HG03432 (cell line): ENCODE results near the gene GSTT2B.
A peak's percentile ranks its signal among the peaks of the same experiment; 100 is the strongest.
"Not testable (repeated sequence)": the region's sequence is repeated elsewhere in the genome, so short reads cannot be mapped to it uniquely, and the experiment has no call there.

Experiments used
- ATAC-seq: cut with Tn5 transposase; IDR thresholded peaks from one replicate; pipeline ENCODE4 v1.9.1; 2021; ENCODE audit warnings: mild to moderate bottlenecking, moderate library complexity; ENCODE audit not compliant: unreplicated experiment

The GSTT2B gene

DNA sequence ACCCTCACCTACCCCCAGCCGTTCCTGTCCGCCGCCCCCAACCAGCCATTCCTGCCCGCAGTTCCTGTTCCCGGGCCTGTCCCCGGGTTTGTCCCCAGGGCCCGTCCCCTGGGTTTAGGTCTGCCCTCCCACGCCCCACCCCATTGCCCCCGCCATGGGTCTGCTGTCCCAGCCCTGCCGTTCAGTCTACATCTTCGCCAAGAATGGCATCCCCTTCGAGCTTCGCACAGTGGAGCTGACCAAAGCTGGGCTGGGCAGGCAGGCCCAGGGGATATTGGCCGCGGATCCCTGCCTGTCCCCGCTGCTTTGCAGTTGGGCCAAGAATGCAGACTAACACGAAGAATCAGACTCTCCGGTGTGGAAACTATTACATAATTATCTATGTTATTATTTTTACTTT lies 11.2 kb downstream of the GSTT2B start:
- not testable (repeated sequence) for ATAC-seq

DNA sequence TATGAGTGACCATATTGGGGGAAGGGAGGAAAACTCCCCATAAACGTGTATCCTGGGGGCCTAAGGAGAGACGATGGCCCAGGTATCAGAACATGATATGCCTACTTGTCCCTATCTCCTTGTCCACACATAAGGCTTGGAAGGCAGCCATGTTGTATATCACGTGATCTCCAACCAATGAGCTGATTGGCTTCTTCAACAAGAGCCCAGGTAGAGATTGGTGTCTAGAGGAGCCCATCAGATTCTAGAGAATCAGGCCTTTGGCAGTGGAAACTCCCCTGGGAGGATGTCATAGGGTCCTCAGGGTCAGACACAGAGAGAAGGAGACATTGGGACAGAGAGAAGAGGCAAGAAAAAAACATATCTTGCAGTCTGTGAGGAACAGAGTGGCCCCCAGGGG lies 13.6 kb downstream of the GSTT2B start:
- not testable (repeated sequence) for ATAC-seq

DNA sequence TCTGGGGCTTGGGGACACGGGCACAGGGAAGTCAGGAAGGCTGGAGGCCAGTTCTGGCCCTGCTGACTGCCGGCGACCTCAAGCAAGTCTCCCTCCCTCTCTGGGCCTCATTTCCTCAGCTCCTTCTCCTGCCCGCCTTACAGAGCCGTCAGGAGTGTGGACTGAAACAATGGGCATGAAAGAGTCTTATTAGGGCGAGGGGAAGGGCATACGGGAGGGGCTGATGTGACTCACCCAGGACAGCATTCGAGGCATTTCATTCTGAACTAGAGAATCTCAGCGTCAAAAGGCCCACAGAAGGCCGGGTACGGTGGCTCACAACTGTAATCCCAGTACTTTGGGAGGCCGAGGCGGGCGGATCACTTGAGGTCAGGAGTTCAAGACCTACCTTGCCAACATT lies 20.8 kb downstream of the GSTT2B start:
- ATAC-seq: not testable (repeated sequence)

DNA sequence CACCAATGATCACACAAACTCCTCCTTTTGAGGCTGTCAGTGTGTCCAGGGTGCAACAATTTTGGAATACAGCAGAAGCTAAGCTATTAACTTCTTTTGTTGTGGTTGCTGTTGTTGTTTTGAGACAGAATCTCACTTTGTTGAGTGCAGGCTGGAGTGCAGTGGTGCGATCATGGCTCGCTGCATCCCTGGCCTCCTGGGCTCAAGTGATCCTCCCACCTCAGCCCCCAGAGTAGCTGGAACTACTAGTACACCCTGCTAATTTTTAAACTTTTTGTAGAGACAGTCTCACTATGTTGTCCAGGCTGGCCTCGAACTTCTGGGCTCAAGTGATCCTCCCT lies 22.0 kb downstream of the GSTT2B start:
- no peak for ATAC-seq

DNA sequence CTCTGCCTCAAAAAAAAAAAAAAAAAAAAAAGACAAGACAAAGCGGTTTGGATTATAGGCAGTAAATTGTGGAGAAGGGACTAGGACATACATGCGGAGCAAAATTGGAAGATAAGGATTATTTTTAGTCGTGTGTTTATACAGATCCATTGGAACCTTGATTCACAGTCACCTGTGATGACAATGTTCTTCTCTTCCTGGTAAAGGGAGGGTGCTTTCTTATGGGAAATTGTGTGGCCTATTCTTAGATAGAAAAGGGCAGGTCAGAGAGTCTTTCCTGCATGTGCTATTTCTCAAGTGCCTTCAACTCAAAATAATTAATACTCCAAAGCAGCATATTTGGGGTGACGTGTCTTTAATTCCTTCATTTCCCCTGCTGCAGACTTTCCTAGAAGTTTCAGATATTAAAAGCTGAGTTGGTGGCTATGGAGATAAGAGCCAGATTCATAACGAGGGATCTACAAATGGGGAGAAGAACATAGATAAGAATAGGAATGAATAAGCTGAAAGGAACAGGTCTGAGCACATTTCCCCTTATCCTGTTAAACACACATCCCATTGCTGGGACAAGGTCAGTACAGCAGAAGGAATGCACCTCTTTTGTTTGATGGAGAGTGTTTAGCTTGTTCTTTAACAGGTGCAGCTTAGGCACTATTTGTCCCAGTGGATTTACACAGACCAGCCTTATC lies 22.5 kb downstream of the GSTT2B start:
- no peak for ATAC-seq

DNA sequence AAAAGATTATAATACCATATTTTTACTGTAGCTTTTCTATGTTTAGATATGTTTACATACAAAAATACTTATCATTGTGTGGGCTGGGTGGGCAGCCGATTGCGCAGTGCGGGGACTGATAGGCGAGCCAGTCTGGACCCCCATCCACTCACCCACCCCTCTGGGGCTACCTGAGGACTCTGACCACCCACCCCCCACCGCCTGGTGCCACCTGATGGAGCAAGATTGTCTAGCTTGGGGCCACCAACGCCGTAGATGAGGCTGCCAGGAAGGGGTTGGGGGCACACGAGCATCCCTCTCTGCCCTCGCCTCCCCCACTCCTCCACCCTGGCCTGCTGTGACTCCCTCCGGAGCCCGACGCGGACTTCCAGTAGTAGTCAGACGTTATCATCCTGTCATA lies 34.4 kb downstream of the GSTT2B start:
- ATAC-seq: no peak

DNA sequence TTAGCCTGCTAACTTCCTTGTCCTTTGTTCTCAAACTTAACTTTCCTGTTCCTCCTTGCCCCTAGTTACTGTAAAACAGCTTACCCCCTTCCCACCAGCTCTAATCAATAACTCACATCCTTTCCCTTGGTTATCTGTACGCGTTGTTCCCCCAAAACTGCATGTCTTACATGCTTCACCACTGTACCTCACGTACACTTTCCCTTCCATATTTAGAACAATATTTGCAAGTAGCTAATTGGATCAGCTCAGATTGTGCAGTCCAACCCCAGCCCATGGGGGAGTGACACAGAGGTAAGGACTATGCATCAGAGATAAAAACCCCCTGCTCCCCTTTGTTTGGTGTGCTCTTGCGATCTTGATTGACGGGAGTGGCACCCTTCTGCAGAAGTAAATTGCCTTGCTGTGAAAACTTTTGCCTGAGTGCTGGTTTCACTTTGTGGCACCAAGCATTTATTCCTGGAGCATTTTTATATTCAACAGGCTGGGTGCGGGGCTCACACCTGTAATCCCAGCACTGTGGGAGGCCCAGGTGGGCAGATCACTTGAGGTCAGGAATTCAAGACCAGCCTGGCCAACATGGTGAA lies 35.9 kb downstream of the GSTT2B start:
- ATAC-seq: no peak

DNA sequence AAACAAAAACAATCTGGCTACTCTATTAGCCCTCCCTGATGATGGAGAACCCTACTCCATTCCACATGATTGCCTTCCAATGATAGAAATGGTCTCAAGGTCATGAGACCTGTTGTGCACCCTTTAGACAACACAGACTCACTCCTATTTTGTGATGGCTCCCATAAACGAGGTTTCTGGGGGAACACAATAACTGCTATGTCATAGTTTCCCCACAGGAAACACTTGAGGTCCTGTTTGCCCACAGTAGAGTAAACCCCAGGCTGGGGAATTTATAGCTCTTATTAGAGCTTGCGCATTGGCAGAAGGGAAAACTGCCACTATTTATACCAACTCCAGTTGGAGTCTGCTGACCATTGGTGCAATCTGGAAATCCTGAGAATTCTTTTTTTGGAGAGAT lies 38.1 kb downstream of the GSTT2B start:
- ATAC-seq: no peak

DNA sequence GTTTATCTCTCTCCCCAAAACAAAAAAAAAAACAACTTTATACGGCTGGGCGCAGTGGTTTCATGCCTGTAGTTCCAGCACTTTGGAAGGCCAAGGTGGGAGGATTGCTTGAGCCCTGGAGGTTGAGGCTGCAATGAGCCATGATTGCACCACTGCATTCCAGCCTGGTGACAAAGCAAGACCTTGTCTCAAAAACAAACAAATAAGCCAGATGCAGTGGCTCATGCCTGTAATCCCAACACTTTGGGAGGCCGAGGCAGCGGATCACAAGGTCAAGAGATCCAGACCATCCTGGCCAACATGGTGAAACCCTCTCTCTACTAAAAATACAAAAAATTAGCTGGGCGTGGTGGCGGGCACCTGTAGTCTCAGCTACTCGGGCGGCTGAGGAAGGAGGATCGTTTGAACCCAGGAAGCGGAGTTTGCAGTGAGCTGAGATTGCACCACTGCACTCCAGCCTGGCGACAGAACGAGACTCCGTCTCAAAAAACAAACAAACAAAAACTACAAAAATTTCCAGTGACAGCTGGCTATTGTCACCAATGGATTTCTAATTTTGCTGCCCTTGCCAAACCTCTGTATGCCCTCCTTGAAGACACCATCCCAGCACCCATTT lies 39.3 kb downstream of the GSTT2B start:
- not testable (repeated sequence) for ATAC-seq

DNA sequence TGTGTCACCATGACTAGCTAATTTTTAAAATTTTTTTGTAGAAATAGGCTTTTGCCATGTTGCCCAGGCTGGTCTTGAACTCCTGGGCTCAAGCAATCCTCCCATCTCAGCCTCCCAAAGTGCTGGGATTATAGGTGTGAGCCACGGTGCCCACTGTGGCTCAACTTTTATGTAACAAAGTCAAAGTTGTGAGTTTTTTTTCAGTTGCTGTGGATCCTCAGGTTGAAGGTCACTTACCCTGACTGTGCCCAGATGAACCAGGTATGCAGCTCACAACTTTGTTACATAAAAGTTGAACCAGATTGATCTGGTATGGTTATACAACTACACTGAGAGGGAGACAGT lies 40.8 kb downstream of the GSTT2B start:
- ATAC-seq: not testable (repeated sequence)

DNA sequence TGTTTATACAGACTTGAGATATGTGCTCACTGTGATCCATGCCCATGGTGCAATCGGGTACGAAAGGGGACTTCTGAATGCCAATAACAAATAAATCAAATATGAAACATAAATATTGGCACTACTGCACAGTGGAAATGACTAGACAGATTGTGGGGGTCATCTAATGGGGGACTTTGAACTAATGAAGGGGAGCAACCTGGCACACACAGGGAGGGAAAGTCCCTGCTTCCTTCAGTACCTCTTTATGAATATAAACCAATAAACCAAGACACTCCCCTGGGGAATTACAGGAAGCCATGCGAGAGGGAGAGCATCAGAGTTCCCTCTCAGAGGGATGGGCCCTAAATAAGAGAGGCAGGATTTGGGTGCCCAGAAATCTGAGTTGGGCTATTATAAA lies 45.7 kb downstream of the GSTT2B start:
- ATAC-seq: no peak

DNA sequence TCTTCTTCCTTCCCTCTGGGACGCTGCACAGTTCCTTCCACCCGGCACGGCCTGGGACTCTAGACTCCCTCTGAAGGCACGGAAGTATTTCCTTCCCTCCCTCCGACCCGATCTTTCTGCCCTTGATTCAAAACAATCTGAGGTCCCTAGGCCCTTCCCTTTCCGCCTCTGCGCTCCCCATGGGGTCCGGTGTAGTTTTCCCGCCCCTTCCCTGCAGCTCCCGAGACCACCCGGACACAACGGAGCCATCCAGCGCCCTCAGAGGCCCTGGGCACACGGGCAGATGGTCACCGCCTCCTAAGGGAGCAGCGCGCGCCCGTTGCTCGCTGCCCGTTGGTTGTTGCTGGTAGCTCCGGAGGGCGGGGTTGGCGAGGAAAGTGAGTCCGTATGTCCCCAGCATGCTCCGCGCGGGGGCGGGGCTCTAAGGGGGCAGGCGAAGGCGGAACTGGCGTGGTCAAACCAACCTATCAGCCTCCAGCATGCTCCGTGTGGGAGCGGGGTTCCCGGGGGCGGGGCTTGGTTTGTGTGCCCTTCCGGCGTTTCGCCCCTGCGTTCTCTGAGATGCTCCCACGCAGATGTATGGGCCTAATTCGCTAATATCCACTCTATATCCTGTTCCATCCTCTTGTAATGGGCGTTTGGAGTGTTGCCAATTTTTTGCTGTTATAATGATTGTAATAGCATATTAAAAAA lies 47.2 kb downstream of the GSTT2B start:
- peak; percentile 97 for ATAC-seq

DNA sequence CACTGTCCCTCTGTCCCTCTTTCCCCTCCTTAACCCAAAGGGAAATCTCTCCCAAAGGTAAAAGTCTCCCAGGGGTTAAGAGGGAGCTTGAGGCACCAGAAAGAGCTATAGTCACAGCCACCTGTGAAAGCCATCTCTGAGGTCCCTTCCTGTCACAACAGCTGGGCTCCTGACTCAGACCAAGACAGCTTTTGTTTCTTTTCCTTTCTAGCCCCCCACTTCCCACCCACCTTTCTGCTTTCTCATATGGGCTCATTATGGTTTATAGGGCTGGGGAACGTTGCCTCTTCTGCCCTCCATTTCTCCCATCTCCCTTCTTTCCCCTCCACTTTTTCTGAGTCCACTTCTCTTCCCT lies 47.7 kb downstream of the GSTT2B start:
- ATAC-seq: no peak

DNA sequence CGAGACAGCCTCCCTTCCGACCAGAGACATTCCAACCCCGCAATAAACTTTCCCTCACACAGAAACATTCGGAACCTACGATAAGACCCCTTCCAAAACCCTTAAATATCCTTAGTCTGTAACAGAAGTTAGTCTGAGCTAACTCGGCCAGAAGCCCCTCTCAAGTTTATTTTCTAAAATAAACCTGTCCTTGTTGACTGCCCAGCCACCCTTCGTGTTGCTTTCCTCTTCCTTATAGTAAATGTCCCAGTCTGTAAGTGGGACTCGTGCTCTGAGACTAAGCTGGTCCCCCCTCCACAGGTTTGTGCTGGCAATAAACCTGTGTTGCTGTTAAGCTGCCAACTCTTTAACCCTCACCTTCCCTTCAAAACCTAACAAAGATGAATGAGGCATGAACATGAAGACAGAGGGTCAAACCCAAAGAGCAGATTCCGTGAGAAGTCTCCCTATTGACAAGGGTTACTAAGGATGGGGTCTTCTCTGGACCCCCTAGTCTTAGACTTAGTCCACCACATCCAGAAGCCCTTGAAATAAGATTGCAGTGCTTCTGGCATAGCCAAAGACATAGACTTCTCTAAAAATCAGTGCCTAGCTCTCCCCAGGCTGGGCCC lies 48.6 kb downstream of the GSTT2B start:
- ATAC-seq: no peak

DNA sequence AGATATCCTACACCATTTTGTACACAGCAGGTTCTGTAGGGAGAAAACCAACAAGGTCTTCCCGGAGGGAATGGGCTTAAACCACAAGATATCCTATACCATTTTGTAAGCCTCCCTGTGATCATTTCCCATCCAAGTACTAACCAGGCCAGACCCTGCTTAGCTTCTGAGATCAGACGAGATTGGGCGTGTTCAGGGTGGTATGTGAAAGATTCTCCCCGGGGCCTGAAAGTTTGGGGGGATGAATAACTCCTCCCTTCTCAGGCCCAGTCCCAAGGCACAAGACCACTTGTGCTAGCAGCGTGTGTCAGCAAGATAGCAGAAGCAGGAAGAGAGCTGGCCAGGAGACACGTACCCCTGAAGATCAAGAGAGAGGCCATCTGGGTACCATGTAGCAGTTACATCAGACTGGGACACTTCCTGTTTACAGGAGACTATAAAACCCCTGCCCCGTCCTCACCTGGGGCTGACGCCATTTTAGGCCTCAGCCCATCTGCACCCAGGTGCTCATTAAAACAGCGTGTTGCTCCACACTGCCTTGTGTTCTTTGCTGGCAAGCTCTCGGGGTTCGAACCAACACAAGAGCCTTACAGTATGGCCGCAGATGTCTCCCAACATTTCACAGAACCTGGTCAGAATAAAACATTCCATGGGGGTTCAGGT lies 49.5 kb downstream of the GSTT2B start:
- ATAC-seq: no peak

DNA sequence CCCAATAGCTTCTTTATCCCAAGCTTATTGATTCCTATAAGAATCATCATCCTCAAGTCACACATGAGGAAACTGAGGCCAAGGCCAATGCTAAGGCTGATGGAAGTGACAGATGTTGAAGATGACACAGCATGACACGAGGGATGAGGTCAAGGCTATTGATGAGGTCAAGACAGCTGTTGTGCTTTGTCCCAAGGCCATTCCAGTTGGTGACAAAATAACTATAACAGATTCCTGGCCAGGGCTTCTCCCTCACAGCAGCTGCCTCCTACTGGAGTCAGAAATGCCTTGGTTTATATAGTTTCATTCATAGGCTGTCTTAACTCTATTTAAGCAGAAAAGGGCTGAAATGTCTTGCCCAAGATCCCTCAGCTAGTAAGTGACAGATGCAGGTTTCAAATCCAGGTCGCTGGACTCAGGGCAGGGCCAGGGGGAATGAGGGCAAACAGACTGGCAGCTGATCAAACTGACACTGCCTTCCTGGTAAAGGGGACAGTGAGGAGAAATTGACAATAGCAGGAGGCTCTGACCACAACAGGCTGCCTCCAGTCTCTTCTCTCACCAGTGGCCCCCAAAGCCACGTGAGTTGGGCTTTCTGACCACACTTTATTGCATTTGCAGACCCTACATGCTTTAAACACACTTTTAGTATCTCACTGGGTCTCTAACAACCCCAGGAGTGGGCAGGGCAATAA lies 50.4 kb downstream of the GSTT2B start:
- ATAC-seq: no peak

DNA sequence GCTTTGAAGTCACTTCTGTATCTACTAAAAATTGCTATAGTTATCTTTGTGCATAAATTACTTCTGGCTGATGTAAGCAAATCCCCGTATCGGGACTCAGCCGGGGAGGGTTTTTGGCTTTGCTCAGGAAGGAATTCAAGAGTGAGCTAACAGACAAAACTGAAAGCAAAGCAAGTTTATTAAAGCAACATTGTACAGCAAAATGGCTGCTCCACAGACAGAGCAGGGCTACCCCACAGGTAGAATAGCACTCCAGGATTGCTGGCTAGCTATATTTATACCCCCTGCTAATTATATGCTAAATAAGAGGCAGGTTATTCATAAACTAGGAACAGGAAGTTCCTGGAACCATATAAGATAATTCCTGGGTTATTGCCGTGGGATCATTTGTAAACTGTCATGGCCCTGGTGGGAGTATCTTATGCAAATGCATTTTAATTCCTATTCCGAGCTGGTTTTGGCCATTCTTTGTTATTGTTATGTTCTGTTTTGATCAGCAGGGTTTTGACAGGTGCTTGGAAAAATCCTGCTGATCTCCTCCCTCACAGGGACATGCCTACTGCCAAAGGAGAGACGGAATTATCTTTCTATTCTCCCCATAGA lies 51.6 kb downstream of the GSTT2B start:
- ATAC-seq: no peak

DNA sequence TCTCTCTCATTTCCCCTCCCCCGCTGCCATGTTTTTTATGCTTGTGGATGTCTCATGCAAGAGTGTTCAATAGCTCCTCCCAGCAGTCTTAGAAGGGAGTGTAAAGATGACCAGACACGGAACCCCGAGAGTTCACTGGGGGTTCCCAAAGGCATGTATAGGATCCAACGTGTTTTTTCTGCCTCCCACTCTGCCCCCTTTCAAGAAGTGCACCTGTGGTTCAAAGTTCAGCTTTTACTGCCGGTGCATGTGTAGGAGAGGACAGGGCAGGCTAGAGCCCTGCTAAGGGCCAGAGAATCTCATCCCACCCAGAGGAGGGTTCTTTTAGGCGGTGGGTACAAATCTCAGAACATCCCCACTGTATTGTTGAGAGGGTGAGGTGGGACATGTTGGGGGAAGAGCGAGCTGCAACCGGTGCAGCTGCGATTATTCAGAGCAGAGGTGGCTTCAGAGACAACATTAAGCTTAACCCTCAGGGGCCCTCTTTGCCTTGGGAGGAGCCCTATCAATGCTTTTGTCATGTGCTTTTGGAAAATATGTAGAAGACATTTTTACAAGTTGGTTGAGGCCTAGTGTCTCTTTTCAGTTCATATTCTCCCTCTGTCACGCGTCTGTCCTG lies 52.3 kb downstream of the GSTT2B start:
- ATAC-seq: no peak

DNA sequence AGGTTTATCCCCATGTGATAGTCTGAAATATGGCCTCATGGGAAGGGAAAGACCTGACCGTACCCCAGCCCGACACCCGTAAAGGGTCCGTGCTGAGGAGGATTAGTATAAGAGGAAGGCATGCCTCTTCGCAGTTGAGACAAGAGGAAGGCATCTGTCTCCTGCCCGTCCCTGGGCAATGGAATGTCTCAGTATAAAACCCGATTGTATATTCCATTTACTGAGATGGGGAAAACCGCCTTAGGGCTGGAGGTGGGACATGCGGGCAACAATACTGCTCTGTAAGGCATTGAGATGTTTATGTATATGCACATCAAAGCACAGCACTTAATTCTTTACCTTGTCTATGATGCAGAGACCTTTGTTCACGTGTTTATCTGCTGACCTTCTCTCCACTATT lies 53.6 kb downstream of the GSTT2B start:
- ATAC-seq: not testable (repeated sequence)
